IMR-90 (cell line): ENCODE results near the gene PTPRN2. TPM values are rescaled to one million over a fixed set of nuclear protein-coding genes. Genes with fewer than 3 reads are reported as not detected.

Source experiments
- ATAC-seq: fragments of 200-7000 bp; cut with Tn5 transposase; 2 replicates; pipeline ENCODE4 v1.9.1; 2020; ENCODE audit warnings: low read depth, mild to moderate bottlenecking, moderate library complexity
- BruUV-seq: library from RNA; stranded (reverse); fragments of 400-500 nt; replicated peaks from 2 replicates; lab custom pipeline; 2021; lab: Mats Ljungman, UMichigan
- CTCF ChIA-PET: fragments of 300-600 bp; formaldehyde crosslinking; extraction: SDS; loops from one replicate; lab custom pipeline; 2021; ENCODE audit warnings: antibody characterized with exemption; lab: Yijun Ruan, JAX
- POLR2A ChIA-PET: fragments of 300-600 bp; sonication (Branson Sonifier 250); formaldehyde crosslinking; loops from one replicate; lab custom pipeline; 2022; ENCODE audit warnings: antibody characterized with exemption; ENCODE audit not compliant: unreplicated experiment; lab: Charles Lee
- DNase-seq: peaks from one replicate; pipeline ENCODE4 v3.0.0; 2013
- H2AFZ ChIP-seq: replicated peaks from 2 replicates; pipeline ENCODE3; 2013; ENCODE audit warnings: low read length, mild to moderate bottlenecking; ENCODE audit not compliant: poor library complexity
- H2AK5ac ChIP-seq: 2 replicates; pipeline ENCODE4 v1.6.1; 2013; ENCODE audit warnings: low read depth, low read length, inconsistent platforms
- H2AK9ac ChIP-seq: replicated peaks from 2 replicates; pipeline ENCODE3; 2013; ENCODE audit warnings: mild to moderate bottlenecking, low read depth, low read length, moderate library complexity; ENCODE audit not compliant: poor library complexity
- H2BK120ac ChIP-seq: 2 replicates; pipeline ENCODE4 v1.6.1; 2013; ENCODE audit warnings: low read depth, low read length, inconsistent platforms
- H2BK15ac ChIP-seq: 3 replicates; pipeline ENCODE4 v1.6.1; 2013; ENCODE audit warnings: low read depth, low read length, inconsistent platforms
- H2BK20ac ChIP-seq: 2 replicates; pipeline ENCODE4 v1.6.1; 2013; ENCODE audit warnings: low read depth, mild to moderate bottlenecking, inconsistent platforms, low read length, moderate library complexity
- H2BK5ac ChIP-seq: 2 replicates; pipeline ENCODE4 v1.6.1; 2013; ENCODE audit warnings: mild to moderate bottlenecking, low read depth, low read length, inconsistent platforms; ENCODE audit not compliant: poor library complexity, severe bottlenecking
- H3K14ac ChIP-seq: replicated peaks from 2 replicates; pipeline ENCODE4 v1.6.1; 2013; ENCODE audit warnings: low read depth, low read length, inconsistent platforms
- H3K18ac ChIP-seq: 2 replicates; pipeline ENCODE4 v1.6.1; 2013; ENCODE audit warnings: low read depth, low read length, control low read depth
- H3K23ac ChIP-seq: 2 replicates; pipeline ENCODE4 v1.6.1; 2013; ENCODE audit warnings: low read depth, low read length, inconsistent platforms
- H3K27ac ChIP-seq: 2 replicates; pipeline ENCODE4 v1.5.1; 2013; ENCODE audit warnings: mild to moderate bottlenecking, control low read depth, low read length; ENCODE audit not compliant: insufficient read depth
- H3K27me3 ChIP-seq: 2 replicates; pipeline ENCODE4 v1.6.1; 2013; ENCODE audit warnings: low read length; ENCODE audit not compliant: control insufficient read depth, insufficient read depth
- H3K36me3 ChIP-seq: 2 replicates; pipeline ENCODE4 v1.6.1; 2013; ENCODE audit warnings: low read length, mixed read lengths; ENCODE audit not compliant: control insufficient read depth, insufficient read depth
- H3K4ac ChIP-seq: 2 replicates; pipeline ENCODE4 v1.6.1; 2013; ENCODE audit warnings: low read depth, low read length, inconsistent platforms
- H3K4me1 ChIP-seq: 2 replicates; pipeline ENCODE4 v1.6.1; 2013; ENCODE audit warnings: low read length, mixed read lengths; ENCODE audit not compliant: control insufficient read depth, insufficient read depth
- H3K4me2 ChIP-seq: 2 replicates; pipeline ENCODE4 v1.6.1; 2013; ENCODE audit warnings: low read depth, mild to moderate bottlenecking, control low read depth, low read length, moderate library complexity
- H3K4me3 ChIP-seq: 2 replicates; pipeline ENCODE4 v1.5.1; 2013; ENCODE audit warnings: low read depth, mild to moderate bottlenecking, control low read depth, low read length, moderate library complexity; ENCODE audit not compliant: insufficient read depth
- H3K56ac ChIP-seq: 2 replicates; pipeline ENCODE4 v1.6.1; 2013; ENCODE audit warnings: low read length, inconsistent platforms; ENCODE audit not compliant: insufficient read depth; ENCODE audit errors: extremely low read depth
- H3K79me1 ChIP-seq, 2 experiments: 2 replicates each; pipeline ENCODE4 v1.6.1; 2013; ENCODE audit warnings: low read length in 2 of 2, inconsistent platforms in 1 of 2, low read depth in 1 of 2
- H3K9ac ChIP-seq: 2 replicates; pipeline ENCODE4 v1.6.1; 2013; ENCODE audit warnings: low read depth, low read length, control low read depth
- H3K9me1 ChIP-seq: 2 replicates; pipeline ENCODE4 v1.6.1; 2013; ENCODE audit warnings: low read length, inconsistent platforms; ENCODE audit not compliant: insufficient read depth
- H3K9me3 ChIP-seq: 2 replicates; pipeline ENCODE4 v1.6.1; 2013; ENCODE audit warnings: low read length; ENCODE audit not compliant: control insufficient read depth, insufficient read depth
- H4K20me1 ChIP-seq: 2 replicates; pipeline ENCODE4 v1.6.1; 2013; ENCODE audit warnings: low read length, inconsistent platforms; ENCODE audit not compliant: insufficient read depth
- H4K5ac ChIP-seq: 2 replicates; pipeline ENCODE4 v1.6.1; 2013; ENCODE audit warnings: mild to moderate bottlenecking, low read depth, low read length, control low read depth
- H4K8ac ChIP-seq, 2 experiments: 2 replicates each; pipeline ENCODE4 v1.6.1; 2013; ENCODE audit warnings: low read depth in 2 of 2, low read length in 2 of 2, control low read depth in 1 of 2, inconsistent platforms in 1 of 2
- H4K91ac ChIP-seq: 2 replicates; pipeline ENCODE4 v1.6.1; 2013; ENCODE audit warnings: low read depth, low read length, inconsistent platforms; ENCODE audit not compliant: insufficient read depth
- BHLHE40 ChIP-seq: fragments of 150-350 bp; IDR thresholded peaks from 2 replicates; pipeline ENCODE4 v1.6.1; 2016; ENCODE audit warnings: mild to moderate bottlenecking, low read depth, low read length
- WGBS, 2 experiments: methylation state at CpG; one replicate each; pipeline versions ENCODE4 v1.1.5 to v1.1.7; 2013; ENCODE audit warnings: missing lambda C conversion rate in 2 of 2; ENCODE audit not compliant: insufficient read length in 1 of 2; ENCODE audit errors: extremely low coverage in 2 of 2; 5-methylcytosine and 5-hydroxymethylcytosine counted together
- dilution Hi-C: fragments of 300-500 bp; cut with HindIII; formaldehyde crosslinking; loops from one replicate; pipeline ENCODE4 v1.14.3; 2018; ENCODE audit warnings: low sequenced_read_pairs; ENCODE audit not compliant: unreplicated experiment
- in situ Hi-C: fragments of 300-500 bp; cut with MboI; formaldehyde crosslinking; loops from 3 replicates; pipeline ENCODE4 v1.14.3; 2019; ENCODE audit warnings: low sequenced_read_pairs, inconsistent platforms, mixed read lengths
- intact Hi-C: fragments of 100-400 bp; cut with micrococcal nuclease; formaldehyde crosslinking; loops from 2 replicates; pipeline ENCODE4 v1.10.0; 2022
- polyA plus RNA-seq, 3 experiments: library from polyadenylated mRNA; depleted of rRNA; stranded (reverse); fragments of >200 nt; gene quantifications; 2 replicates each; pipeline ENCODE4 v1.2.3, GENCODE V29; 2012; ENCODE audit warnings: low replicate concordance in 1 of 3
- total RNA-seq: library from RNA; depleted of rRNA; stranded (reverse); fragments of >200 nt; gene quantifications from 2 replicates; pipeline ENCODE4 v1.2.3, GENCODE V29; 2012

Gene PTPRN2
- total and polyA plus RNA-seq, 2 of the 4 experiments (the other 2 are of a cell fraction) = 0.03 TPM; not detected in 1

DNA sequence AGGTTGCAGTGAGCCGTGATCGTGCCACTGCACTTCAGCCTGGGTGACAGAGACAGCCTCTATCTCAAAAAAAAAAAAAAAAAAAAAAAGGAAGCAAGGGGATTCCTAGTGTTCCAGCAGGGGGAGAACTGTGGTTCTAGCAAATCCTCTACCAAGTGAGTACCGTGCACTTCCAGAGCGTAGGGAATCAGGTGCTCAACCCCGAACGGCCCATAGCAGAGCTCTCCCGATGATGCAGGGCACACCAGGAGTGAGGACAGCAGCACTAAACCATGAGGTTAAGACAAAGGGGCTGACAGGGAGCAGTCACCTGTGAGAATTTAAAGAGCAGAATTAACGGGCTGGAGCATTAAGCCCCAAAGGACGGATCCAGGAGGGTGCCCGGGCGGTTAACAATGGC is 173.6 kb downstream of the PTPRN2 start:
- no peak overlapping the region for H2BK120ac ChIP-seq
- no peak overlapping the region for H3K9ac ChIP-seq
- no peaks in the 10 kb centered on the region for H4K20me1 ChIP-seq
- H3K14ac ChIP-seq = no peak overlapping the region
- H2BK5ac ChIP-seq = no peak overlapping the region
- no peak overlapping the region for H4K91ac ChIP-seq
- H3K27me3 ChIP-seq = no peaks in the 10 kb centered on the region
- H2BK15ac ChIP-seq = no peak overlapping the region
- no peak overlapping the region for H3K4me2 ChIP-seq
- no peak overlapping the region for H3K18ac ChIP-seq
- dilution Hi-C loops (no loop called here), in situ Hi-C loops (no loop called here), intact Hi-C loops (no loop called here)
- H3K79me1 ChIP-seq = no peaks in the 10 kb centered on the region
- no peak overlapping the region for H2BK20ac ChIP-seq
- peaks cover 61% of the 10 kb centered on the region for H3K9me3 ChIP-seq
- TF ChIP-seq BHLHE40 = no peak
- no peak overlapping the region for H3K56ac ChIP-seq
- no peak overlapping the region for H3K27ac ChIP-seq
- no peak overlapping the region for H4K5ac ChIP-seq
- ChIA-PET POLR2A (no interaction called here), CTCF (no interaction called here)
- H3K4ac ChIP-seq = no peak overlapping the region
- H3K36me3 ChIP-seq = no peaks in the 10 kb centered on the region
- no peaks in the 10 kb centered on the region for H3K9me1 ChIP-seq
- ATAC-seq (no peak), DNase-seq (no peak)
- no peak overlapping the region for H3K4me3 ChIP-seq
- no peaks in the 10 kb centered on the region for H3K4me1 ChIP-seq
- no peak overlapping the region for H2AFZ ChIP-seq
- H2AK9ac ChIP-seq = no peak overlapping the region
- no peak overlapping the region for H3K23ac ChIP-seq
- no CpG with 5 or more reads among the region's 11 CpGs for WGBS, 2 experiments
- no peak overlapping the region for H2AK5ac ChIP-seq
- H4K8ac ChIP-seq = no peak overlapping the region
- no TSS peak for BruUV-seq
